ENCODE data around the gene EEFSEC.

EEFSEC gene, protein sequence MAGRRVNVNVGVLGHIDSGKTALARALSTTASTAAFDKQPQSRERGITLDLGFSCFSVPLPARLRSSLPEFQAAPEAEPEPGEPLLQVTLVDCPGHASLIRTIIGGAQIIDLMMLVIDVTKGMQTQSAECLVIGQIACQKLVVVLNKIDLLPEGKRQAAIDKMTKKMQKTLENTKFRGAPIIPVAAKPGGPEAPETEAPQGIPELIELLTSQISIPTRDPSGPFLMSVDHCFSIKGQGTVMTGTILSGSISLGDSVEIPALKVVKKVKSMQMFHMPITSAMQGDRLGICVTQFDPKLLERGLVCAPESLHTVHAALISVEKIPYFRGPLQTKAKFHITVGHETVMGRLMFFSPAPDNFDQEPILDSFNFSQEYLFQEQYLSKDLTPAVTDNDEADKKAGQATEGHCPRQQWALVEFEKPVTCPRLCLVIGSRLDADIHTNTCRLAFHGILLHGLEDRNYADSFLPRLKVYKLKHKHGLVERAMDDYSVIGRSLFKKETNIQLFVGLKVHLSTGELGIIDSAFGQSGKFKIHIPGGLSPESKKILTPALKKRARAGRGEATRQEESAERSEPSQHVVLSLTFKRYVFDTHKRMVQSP

GRCh38 chr3:128153156-128154041 is at the start of gene EEFSEC:
TSS of gene EEFSEC (plus strand) at chr3:128153481. CDS start at chr3:128153508, 27 bp downstream.
- peak; percentile 73 for DNase-seq (ENCODE audit: low read depth)

GRCh38 chr3:128107834-128108233 is 45.4 kb upstream of the EEFSEC start:
- DNase-seq (ENCODE audit: low read depth), result no peak

GRCh38 chr3:128111147-128111546 is 42.1 kb upstream of the EEFSEC start:
- DNase-seq (ENCODE audit: low read depth), result no peak

DNA sequence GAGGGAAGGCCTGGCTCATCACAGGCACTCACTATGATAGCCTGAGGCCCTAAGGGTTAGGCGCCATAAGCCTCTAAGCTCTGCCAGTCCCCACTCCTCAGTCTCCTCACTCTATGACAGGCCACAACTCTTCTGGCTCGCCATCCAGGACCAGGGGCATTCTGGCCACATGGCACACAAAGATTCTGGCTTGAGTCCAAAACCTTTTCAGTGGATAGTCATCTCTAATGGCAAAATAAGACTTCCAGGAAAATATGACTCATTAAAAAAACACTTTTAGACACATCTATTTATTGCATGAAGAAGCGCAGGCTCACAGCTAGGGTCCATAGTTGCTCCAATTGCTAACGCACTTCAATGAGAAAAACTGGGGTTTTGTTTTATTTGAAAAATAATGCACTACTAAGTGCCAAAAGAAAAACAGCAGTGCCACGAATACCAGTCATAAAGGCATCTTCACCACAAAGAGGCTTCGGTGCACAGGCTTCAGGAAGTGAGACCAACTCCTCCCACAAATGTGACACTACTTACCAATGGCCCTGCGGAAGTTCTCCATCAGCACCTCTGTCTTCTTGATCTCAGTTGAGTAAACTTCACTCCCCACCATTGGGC is 40.8 kb upstream of the EEFSEC start:
- peak; percentile 14 for DNase-seq (ENCODE audit: low read depth)

GRCh38 chr3:128113817-128114794 is 39.2 kb upstream of the EEFSEC start:
- DNase-seq (ENCODE audit: low read depth), result no peak

- no peak for DNase-seq (ENCODE audit: low read depth)
These were observed 31.3 kb upstream of the EEFSEC start for GRCh38 chr3:128122013-128122412.

- no peak for DNase-seq (ENCODE audit: low read depth)
These were observed 30.1 kb upstream of the EEFSEC start for GRCh38 chr3:128123156-128123537.

DNA sequence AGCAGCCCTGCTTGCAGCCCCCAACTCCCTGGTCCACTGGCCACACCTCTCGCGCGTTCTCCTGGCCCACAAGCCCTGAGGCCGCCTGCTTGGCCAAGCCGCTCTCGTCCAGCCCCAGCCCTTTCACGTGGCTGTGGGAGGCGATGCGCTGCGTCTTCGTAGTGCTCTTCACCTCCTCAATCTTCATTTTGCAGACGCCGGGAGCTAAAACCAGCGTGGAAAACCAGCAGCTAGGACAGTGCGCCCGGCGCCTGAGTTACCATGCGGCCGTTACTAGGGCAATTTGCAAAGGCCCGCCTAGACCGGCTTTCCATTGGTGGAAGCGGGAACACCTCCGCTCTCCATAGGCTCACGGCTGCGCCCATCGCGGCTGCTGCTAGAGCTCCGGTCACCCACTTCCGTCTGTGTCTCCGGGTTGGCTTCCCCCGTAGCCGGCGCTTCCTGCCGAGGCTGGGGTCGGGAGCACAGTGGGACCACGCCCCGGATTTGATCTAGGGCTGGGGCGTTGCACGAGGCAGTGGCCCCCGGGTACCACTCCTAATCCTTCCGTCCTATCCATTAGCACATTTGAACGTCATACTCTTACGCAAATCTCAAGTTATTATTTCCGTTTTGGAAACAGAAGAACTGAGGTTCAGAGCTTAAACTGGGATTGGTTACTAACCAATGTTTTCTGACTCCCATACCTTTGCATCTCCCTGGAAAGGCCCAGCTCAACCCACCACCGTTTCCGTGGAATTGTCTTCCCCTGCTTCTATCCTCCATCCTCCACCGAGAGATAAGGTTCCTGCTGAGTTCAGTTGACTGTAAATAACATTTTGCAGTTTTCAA is 29.5 kb upstream of the EEFSEC start, which contains the start of gene RUVBL1:
Gene RUVBL1, minus strand, starts transcription at position 275 of the 831 bp plus-strand sequence. Its CDS starts 88 bp downstream, at position 187.
- DNase-seq (ENCODE audit: low read depth), result peak; percentile 95

GRCh38 chr3:128127236-128127635 is 26.0 kb upstream of the EEFSEC start:
- DNase-seq (ENCODE audit: low read depth), result no peak

- DNase-seq (ENCODE audit: low read depth), result no peak
These were observed 25.0 kb upstream of the EEFSEC start for GRCh38 chr3:128128251-128128650.

DNA sequence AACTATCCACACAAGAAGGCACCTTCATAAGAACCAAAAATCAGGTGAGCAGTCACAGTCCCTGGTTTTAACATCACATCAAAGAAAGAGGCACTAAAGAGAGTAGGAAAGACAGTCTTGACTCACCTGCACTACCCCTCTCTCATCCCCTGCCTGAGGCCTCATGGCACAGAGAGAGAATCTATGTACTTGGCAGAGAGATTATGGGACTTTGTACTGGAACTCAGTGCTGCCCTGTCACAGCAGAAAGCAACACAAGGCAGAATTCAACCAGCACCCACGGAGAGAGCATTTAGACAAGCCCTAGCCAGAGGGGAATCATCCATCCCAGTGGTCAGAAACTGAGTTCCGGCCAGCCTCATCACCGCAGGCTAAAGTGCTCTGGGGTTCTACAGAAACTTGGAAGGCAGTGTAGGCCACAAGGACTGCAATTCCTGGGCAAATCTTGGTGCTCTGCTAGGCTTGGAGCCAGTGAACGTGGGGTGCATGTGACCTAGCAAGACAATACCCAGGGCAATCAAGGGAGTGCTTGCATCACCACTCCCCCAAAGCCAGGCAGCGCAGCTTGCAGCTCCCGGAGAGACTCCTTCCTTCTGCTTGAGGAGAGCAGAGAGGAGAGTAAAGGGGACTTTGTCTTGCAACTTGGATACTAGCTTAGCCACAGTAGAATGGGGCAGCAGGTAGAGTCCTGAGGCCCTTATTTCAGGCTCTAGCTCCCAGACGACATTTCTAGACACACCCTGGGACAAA is 21.2 kb upstream of the EEFSEC start:
- DNase-seq (ENCODE audit: low read depth), result no peak

GRCh38 chr3:128133273-128133883 is 19.9 kb upstream of the EEFSEC start:
- no peak for DNase-seq (ENCODE audit: low read depth)

GRCh38 chr3:128143496-128143895 is 9.8 kb upstream of the EEFSEC start:
- DNase-seq (ENCODE audit: low read depth), result no peak

DNA sequence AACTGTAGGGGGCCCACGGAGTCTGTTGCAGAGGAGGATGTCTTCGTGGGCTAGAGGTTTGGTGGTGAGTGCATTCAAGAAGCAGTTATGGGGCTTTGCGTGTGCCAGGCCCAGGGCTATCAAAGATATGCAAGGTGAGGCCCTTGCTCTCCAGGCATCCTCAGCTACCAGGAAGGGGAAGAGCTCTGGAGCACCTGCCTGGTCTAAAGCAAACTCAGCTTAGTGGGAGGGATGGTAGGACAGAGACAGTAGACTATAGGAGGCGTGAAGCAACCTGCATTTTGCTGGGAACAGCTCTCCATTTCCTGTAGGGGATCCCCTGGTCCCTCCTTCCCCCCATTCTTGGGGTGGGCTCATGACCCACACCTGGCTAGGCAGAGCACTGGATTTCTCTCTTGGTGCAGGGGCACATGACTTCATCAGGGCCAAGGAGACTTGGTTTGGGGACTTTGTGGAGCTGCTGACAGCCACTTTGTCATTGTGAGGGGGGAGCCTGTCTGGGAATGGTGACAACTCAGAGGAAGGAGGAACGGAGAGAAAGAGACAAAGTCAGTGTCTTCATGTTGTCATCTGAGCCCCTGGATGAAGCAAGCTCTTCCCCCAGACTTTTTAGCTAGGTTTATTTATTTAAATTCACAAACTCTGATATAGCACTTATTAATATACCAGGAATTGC is 8.6 kb upstream of the EEFSEC start:
- DNase-seq (ENCODE audit: low read depth), result no peak

GRCh38 chr3:128145279-128145678 is 8.0 kb upstream of the EEFSEC start:
- DNase-seq (ENCODE audit: low read depth), result no peak

DNA sequence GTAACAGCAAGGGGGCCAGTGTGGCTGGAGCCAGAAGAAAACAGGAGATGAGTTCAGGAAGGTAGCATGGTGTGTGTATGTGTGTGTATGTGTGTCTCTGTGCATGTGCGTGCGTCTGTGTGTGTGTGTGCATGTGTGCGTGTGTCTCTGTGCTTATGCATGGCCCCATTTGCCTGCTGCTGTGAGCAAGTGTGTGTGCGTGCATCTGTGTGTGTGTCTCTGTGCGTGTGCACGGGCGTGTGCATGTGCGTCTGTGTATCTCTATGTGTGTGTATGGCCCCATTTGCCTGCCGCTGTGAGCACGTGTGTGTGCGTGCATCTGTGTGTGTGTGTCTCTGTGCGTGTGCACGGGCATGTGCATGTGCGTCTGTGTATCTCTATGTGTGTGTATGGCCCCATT is 7.1 kb upstream of the EEFSEC start:
- DNase-seq (ENCODE audit: low read depth), result no peak

DNA sequence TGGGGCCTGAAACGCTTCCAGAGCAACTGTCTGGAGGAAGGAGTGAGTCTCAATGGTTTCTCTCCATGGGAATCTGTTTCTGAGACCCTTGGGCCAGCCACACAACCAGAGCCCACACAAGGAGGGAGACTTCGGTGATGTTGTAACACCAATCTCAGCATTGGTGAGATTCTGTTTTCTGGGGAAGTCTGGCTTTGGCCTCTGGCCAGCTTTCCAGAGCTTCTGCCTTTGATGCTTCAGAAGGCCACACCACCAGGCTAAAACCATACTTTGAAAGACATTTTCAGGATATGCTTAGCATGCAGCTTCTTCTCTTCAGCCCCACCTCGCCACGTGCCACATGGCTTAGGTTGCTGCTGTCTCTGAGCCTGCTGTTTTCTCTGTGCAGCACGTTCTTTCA is 3.6 kb upstream of the EEFSEC start:
- DNase-seq (ENCODE audit: low read depth), result no peak

- no peak for DNase-seq (ENCODE audit: low read depth)
These were observed 1.5 kb upstream of the EEFSEC start for GRCh38 chr3:128151758-128152274.

Measured in stimulated activated CD4-positive, alpha-beta T cell treated with anti-CD3 and anti-CD28 coated beads, Interleukin-2, amount 100 ng/mL, for 4 hours (primary cell).